Measurements from ENCODE around the gene GLYATL1B. TPM values are rescaled to one million over a fixed set of nuclear protein-coding genes. Genes with fewer than 3 reads are reported as not detected.

Gene GLYATL1B
- total and polyA plus RNA-seq, 2 of the 8 experiments (the other 6 are each of a cell fraction or from before 2014, with no cell fraction given) = not detected

- TF ChIP-seq SAP30 (IDR thresholded peaks at IDR 0.05; ENCODE audit: insufficient read depth, insufficient replicate concordance, low read length) = no peak
- no peak for TF ChIP-seq SP2 (IDR thresholded peaks at IDR 0.05; ENCODE audit: low read length)
- no peak for TF ChIP-seq YY1 (IDR thresholded peaks at IDR 0.05; ENCODE audit: low read depth, low read length)
- TF ChIP-seq FOSL1 (IDR thresholded peaks at IDR 0.05; ENCODE audit: insufficient read depth, low read depth, low read length) = no peak
- no peak for TF ChIP-seq CHD2 (IDR thresholded peaks at IDR 0.05; ENCODE audit: low read length)
- TF ChIP-seq PHF8 (conservative IDR thresholded peaks at IDR 0.05; ENCODE audit: low read depth, low read length) = no peak
- TF ChIP-seq TCF12 (IDR thresholded peaks at IDR 0.05; ENCODE audit: low read depth, low read length) = no peak
These were observed 26.4 kb downstream of the GLYATL1B start (continued) for GRCh38 chr11:59112494-59112893.

Measured in H1 (cell line).